ENCODE measurements around the gene NAPEPLD. TPM values are rescaled to one million over a fixed set of nuclear protein-coding genes. Genes with fewer than 3 reads are reported as not detected.

The NAPEPLD gene
- total and polyA plus RNA-seq, 2 of the 8 experiments (the other 6 are each of a cell fraction or from before 2014, with no cell fraction given), result 4.2 to 9.9 TPM

DNA sequence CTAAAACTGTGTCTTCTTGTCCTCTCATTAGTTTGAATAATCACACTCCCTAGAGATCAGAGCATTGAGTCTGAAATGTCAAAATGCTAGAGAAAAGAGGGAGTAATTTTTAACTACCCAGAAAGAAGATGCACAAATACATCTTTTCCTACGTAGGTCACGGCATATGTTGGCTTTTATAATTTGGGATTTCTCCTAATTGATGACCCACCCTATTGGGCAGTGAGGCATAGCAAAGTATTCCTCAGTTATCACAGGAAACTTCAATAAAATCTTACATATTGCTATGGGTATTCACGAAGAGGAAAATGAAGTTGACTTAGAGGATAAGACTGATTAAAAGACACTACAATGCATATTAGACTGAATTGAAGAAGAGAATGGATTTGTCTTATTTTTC is 48.6 kb downstream of the NAPEPLD start:
- CTCF ChIA-PET (ENCODE audit: partially characterized antibody), result interaction anchor here (0.7 kb wide), 1 partner anchor 8 kb away, joined by 3 read pairs; no protein-coding TSS in a partner anchor

More for the DNA sequence above, 48.6 kb downstream of the NAPEPLD start:
- FAIRE-seq (no peak), DNase-seq (ENCODE audit: low read depth in 1 of 2, low spot score in 2 of 2) (no peak)
- Histone ChIP-seq H2BK5ac (ENCODE audit: low read depth, low read length) (no peak overlapping the region), H2AK5ac (ENCODE audit: low read depth, low read length) (no peak overlapping the region), H3K79me2 (ENCODE audit: control insufficient read depth in 1 of 2, insufficient read depth in 2 of 2, low read length in 2 of 2) (no peaks in the 10 kb centered on the region), H4K8ac (ENCODE audit: extremely low read depth, insufficient read depth, low read length) (no peak overlapping the region), H2AFZ (ENCODE audit: low read length) (no peak overlapping the region), H2BK20ac (ENCODE audit: low read length) (no peak overlapping the region), H3K23me2 (ENCODE audit: low read depth, low read length) (no peaks in the 10 kb centered on the region), H4K5ac (ENCODE audit: insufficient read length, low read depth, low read length) (no peak overlapping the region), H3K9me3 (ENCODE audit: insufficient read depth in 2 of 2, low read depth in 1 of 2, low read length in 1 of 2) (no peaks in the 10 kb centered on the region), H3K27me3 (replicated peaks in 1 of 4; ENCODE audit: control insufficient read depth in 3 of 4, extremely low read depth in 1 of 4, insufficient read depth in 3 of 4, low read length in 3 of 4) (no peaks in the 10 kb centered on the region), H3K4ac (replicated peaks; ENCODE audit: insufficient read length, low read depth, low read length) (no peak overlapping the region), H3K56ac (replicated peaks; ENCODE audit: insufficient read length, low read depth, low read length) (no peak overlapping the region), H3K4me3 (ENCODE audit: extremely low read depth in 1 of 4, insufficient read depth in 2 of 4, low read depth in 3 of 4, low read length in 4 of 4) (no peak overlapping the region), H3K18ac (ENCODE audit: extremely low read depth, low read length) (no peak overlapping the region), H3K36me3 (ENCODE audit: control insufficient read depth in 2 of 4, insufficient read depth in 4 of 4, low read length in 3 of 4) (peaks cover 0 to 9% (median 3%) of the 10 kb centered on the region in 4 experiments; a peak in 4 of 8 replicates), H3K14ac (ENCODE audit: insufficient read length) (no peak overlapping the region), H2BK15ac (ENCODE audit: low read length) (no peak overlapping the region), H3K27ac (ENCODE audit: low read depth, low read length) (no peak overlapping the region), H4K20me1 (replicated peaks in 1 of 2; ENCODE audit: control insufficient read depth in 1 of 2, insufficient read depth in 2 of 2, low read length in 2 of 2) (peaks cover 0 to 2% of the 10 kb centered on the region in 2 experiments), H3K23ac (ENCODE audit: insufficient read length) (no peak overlapping the region), H3K79me1 (ENCODE audit: low read depth, low read length) (no peaks in the 10 kb centered on the region), H4K91ac (replicated peaks; ENCODE audit: insufficient read length, low read length) (no peak overlapping the region), H3K9ac (replicated peaks in 1 of 4; ENCODE audit: extremely low read depth in 1 of 4, low read depth in 3 of 4, low read length in 3 of 4) (no peak overlapping the region), H2BK12ac (ENCODE audit: low read depth, low read length) (no peak overlapping the region), H3K4me2 (ENCODE audit: insufficient read depth in 1 of 2, low read depth in 2 of 2, low read length in 2 of 2) (no peak overlapping the region), H3K4me1 (replicated peaks in 1 of 4; ENCODE audit: control insufficient read depth in 3 of 4, insufficient read depth in 4 of 4, low read length in 3 of 4) (no peaks in the 10 kb centered on the region), H2BK120ac (replicated peaks; ENCODE audit: low read depth, low read length) (no peak overlapping the region)
- POLR2A ChIA-PET (ENCODE audit: partially characterized antibody), result no interaction called here
- 62% methylated on average over 3 of the region's 3 CpGs; no CpG with 5 or more reads in 1 of the 2 experiments for WGBS, 2 experiments (ENCODE audit: extremely low coverage in 1 of 2, insufficient coverage in 1 of 2, insufficient read length in 1 of 2, insufficient replicate concordance in 2 of 2, low coverage in 1 of 2, low lambda C conversion rate in 2 of 2, missing lambda C conversion rate in 1 of 2)
- TF ChIP-seq SRF (IDR thresholded peaks at IDR 0.05; ENCODE audit: low read depth, low read length), result no peak
- TF ChIP-seq GTF2F1 (IDR thresholded peaks at IDR 0.05; ENCODE audit: borderline replicate concordance, low read depth, low read length), result no peak
- TF ChIP-seq KDM5A (IDR thresholded peaks at IDR 0.05; ENCODE audit: low read length), result 0 out of 2 replicates have a peak, but pooled peaks have one; percentile 35
- TF ChIP-seq CHD2 (IDR thresholded peaks at IDR 0.05; ENCODE audit: low read length), result no peak
- TF ChIP-seq CBX8 (IDR thresholded peaks at IDR 0.05; ENCODE audit: borderline replicate concordance, low read depth, low read length), result no peak

All from H1 (cell line).